Right lobe of liver (tissue), 6 donors: ENCODE measurements around the gene CHRNB1. TPM values are rescaled to one million over a fixed set of nuclear protein-coding genes. Genes with fewer than 3 reads are reported as not detected.

Experiments used
- ATAC-seq, 4 donors: fragments of 200-7000 bp; cut with Tn5 transposase; one replicate each; pipeline ENCODE4 v1.9.1; 2020; ENCODE audit warnings: mild to moderate bottlenecking in 4 of 4, moderate library complexity in 4 of 4
- DNase-seq, 3 donors: peaks; one replicate each; pipeline ENCODE4 v3.0.0-alpha.2; 2020
- H3K27ac ChIP-seq, 3 donors: fragments of 200-600 bp; one replicate each; pipeline ENCODE4 v1.8.0; 2022
- H3K27me3 ChIP-seq, 2 donors: fragments of 200-600 bp; one replicate each; pipeline ENCODE4 v1.8.0; 2022
- H3K36me3 ChIP-seq, 4 donors: fragments of 200-600 bp; sonication (generic) in 1 of 4; one replicate each; pipeline versions ENCODE4 v1.5.1 to v1.8.0; 2017 to 2022; ENCODE audit warnings: control low read depth in 1 of 4
- H3K4me1 ChIP-seq, 4 donors: fragments of 200-600 bp; sonication (generic) in 1 of 4; one replicate each; pipeline versions ENCODE4 v1.5.1 to v1.8.0; 2017 to 2022; ENCODE audit warnings: control low read depth in 1 of 4
- H3K4me3 ChIP-seq, 3 donors: fragments of 200-600 bp; one replicate each; pipeline ENCODE4 v1.8.0; 2022
- H3K9me3 ChIP-seq, 4 donors: fragments of 200-600 bp; sonication (generic) in 1 of 4; one replicate each; pipeline versions ENCODE4 v1.5.1 to v1.8.0; 2017 to 2022; ENCODE audit warnings: control low read depth in 1 of 4
- POLR2A ChIP-seq: fragments of 450-650 bp; IDR thresholded peaks from one replicate; pipeline ENCODE4 v1.6.1; 2017; ENCODE audit warnings: antibody characterized with exemption, mild to moderate bottlenecking
- WGBS: methylation state at CpG from one replicate; pipeline ENCODE4 v1.1.6; 2018; ENCODE audit warnings: low coverage, low lambda C conversion rate; ENCODE audit not compliant: insufficient coverage; ENCODE audit errors: missing lambda C conversion rate; 5-methylcytosine and 5-hydroxymethylcytosine counted together
- intact Hi-C, 2 donors: fragments of 100-400 bp; cut with DNase I; formaldehyde crosslinking; loops; one replicate each; pipeline versions ENCODE4 v1.11.2 to v1.14.1; 2022
- total RNA-seq, 6 experiments: library from RNA; depleted of rRNA in 2 of 6; stranded (reverse); fragments of >200 nt in 2 of 6; fragmentation: NEBNext Ultra II Directional in 3 of 6; extraction: Animal tissue kit (Norgen Biotek cat#: 25700) in 3 of 6; gene quantifications; one replicate each; pipeline versions ENCODE4 v1.1.0 to v1.2.4, GENCODE V29; 2016 to 2023
- TF ChIP-seq, protein P1 (sequence below), 4 donors: fragments of 200-600 bp in 3 of 4; fragments of 450-650 bp in 1 of 4; IDR thresholded peaks; one replicate each; pipeline versions ENCODE4 v1.5.1 to v1.8.0; 2016 to 2022; ENCODE audit warnings: antibody characterized with exemption in 4 of 4, mild to moderate bottlenecking in 2 of 4
- donor health status: DM: no; HTN: yes; CAD: no.
- donor health status: DM: no; HTN: no; CAD: no.
- donor health status: DM: no; HTN: no; CAD: no.
- donor health status: DM: no; HTN: yes; CAD: no.
- donor health status: DM: no; HTN: yes; CAD: no.

CHRNB1 gene
- total RNA-seq, 6 experiments from 2014 or later, result 6.0 to 12.3 (median 8.2) TPM

DNA sequence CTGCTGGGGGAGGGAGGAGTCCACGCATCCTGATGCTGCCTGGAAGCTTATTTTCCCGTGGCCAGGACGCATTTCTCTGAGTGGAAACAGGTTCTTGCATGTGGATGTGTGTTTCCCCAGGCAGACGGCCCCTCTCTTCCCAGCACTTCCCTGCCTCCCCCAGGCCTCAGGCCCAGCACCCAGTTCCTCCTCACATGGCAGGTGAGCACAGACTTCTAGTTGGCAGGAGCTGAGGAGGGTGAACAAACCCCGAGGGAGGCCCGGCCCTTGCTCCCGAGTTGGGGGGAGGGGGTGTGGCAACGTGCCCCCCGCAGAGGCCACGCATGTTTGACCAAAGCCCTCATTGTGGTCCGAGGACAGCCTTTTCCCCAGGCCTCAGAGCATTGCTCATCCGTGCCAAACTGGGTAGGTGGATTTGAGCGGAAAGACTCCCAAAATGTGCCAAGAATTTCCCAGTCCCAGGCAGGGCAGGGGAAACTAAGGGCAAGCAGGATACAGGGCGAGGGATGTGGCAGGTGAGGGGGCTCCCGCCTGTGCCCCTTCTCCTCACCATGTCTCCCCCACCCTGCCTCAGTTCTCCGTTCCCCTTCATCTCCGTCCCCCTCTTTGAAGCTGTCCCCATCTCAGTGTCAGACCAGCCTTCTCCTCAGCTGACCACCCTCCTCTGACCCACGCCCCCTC lies 26.2 kb upstream of the CHRNB1 start:
- Histone ChIP-seq H3K4me1 (no peaks in the 10 kb centered on the region), H3K27me3 (no peaks in the 10 kb centered on the region), H3K9me3 (no peaks in the 10 kb centered on the region), H3K27ac (no peak overlapping the region), H3K4me3 (no peak overlapping the region), H3K36me3 (no peaks in the 10 kb centered on the region)
- intact Hi-C loops, result no loop called here
- no peak for ATAC-seq
- TF ChIP-seq, protein P1, sequence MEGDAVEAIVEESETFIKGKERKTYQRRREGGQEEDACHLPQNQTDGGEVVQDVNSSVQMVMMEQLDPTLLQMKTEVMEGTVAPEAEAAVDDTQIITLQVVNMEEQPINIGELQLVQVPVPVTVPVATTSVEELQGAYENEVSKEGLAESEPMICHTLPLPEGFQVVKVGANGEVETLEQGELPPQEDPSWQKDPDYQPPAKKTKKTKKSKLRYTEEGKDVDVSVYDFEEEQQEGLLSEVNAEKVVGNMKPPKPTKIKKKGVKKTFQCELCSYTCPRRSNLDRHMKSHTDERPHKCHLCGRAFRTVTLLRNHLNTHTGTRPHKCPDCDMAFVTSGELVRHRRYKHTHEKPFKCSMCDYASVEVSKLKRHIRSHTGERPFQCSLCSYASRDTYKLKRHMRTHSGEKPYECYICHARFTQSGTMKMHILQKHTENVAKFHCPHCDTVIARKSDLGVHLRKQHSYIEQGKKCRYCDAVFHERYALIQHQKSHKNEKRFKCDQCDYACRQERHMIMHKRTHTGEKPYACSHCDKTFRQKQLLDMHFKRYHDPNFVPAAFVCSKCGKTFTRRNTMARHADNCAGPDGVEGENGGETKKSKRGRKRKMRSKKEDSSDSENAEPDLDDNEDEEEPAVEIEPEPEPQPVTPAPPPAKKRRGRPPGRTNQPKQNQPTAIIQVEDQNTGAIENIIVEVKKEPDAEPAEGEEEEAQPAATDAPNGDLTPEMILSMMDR (IDR thresholded peaks at IDR 0.05), result no peak
- TF ChIP-seq POLR2A, result no peak
- no peak for DNase-seq
- 56% methylated on average over 10 of the region's 18 CpGs for WGBS

- Histone ChIP-seq H3K9me3 (no peaks in the 10 kb centered on the region), H3K36me3 (no peaks in the 10 kb centered on the region), H3K4me1 (no peaks in the 10 kb centered on the region), H3K27ac (no peak within 1 kb of the TSS), H3K27me3 (no peaks in the 10 kb centered on the region), H3K4me3 (no peak within 1 kb of the TSS)
- 52% methylated on average over 5 of the region's 17 CpGs for WGBS
- ATAC-seq (no peak), DNase-seq (no peak)
- intact Hi-C loops, result no loop called here
- TF ChIP-seq, protein P1 (IDR thresholded peaks at IDR 0.05), result no peak
- no peak for TF ChIP-seq POLR2A
Observed at GRCh38 chr17:7419819-7420610, 24.8 kb upstream of the CHRNB1 start, which contains the start of gene SPEM1. SPEM1 (plus strand) TSS chr17:7420324; CDS start chr17:7420385, 61 bp downstream.

DNA sequence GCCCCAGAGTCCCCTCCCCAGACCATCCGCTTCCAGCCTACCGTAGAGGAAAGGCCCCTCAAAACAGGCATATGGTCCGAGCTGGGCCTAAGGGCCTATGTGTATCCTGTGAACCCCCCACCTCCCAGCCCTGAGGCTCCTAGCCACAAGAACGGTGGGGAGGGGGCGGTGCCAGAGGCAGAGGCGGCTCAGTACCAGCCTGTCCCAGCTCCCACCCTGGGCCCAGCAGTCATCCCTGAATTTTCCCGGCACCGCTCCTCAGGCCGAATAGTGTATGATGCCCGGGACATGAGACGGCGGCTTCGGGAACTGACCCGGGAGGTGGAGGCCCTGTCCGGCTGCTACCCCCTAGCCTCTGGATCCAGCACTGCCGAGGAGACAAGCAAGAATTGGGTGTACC lies 23.7 kb upstream of the CHRNB1 start:
- Histone ChIP-seq H3K4me1 (no peaks in the 10 kb centered on the region), H3K9me3 (no peaks in the 10 kb centered on the region), H3K4me3 (no peak overlapping the region), H3K36me3 (no peaks in the 10 kb centered on the region), H3K27me3 (no peaks in the 10 kb centered on the region), H3K27ac (no peak overlapping the region)
- DNase-seq (no peak), ATAC-seq (no peak)
- TF ChIP-seq, protein P1 (IDR thresholded peaks at IDR 0.05), result no peak
- no peak for TF ChIP-seq POLR2A
- 94% methylated on average over 4 of the region's 16 CpGs for WGBS
- intact Hi-C loops, result no loop called here

DNA sequence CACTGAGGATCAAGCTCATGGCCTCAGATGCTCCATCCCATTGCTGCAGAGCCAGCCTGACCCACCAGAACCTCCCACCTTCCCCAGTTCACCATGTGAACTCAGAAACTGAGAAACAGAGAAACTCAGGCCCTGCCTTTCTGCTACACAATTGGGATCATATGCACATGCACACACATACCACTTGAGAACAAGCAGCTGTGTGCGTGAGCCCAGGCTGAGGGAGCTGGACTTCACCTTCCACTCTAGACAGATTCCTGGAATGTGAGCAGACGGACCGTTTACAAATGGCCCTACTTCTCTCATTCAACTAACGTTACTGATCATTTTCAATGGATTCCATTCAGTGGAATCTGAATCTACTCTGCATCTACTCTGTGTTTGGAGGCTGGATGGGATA lies 21.2 kb upstream of the CHRNB1 start:
- no peaks in the 10 kb centered on the region for H3K36me3 ChIP-seq
- H3K9me3 ChIP-seq, result no peaks in the 10 kb centered on the region
- TF ChIP-seq, protein P1 (IDR thresholded peaks at IDR 0.05), result no peak
- no peak for TF ChIP-seq POLR2A
- no peak overlapping the region for H3K4me3 ChIP-seq
- H3K4me1 ChIP-seq, result no peaks in the 10 kb centered on the region
- no peaks in the 10 kb centered on the region for H3K27me3 ChIP-seq
- DNase-seq (no peak), ATAC-seq (no peak)
- WGBS, result 79% methylated on average over 4 of the region's 4 CpGs
- intact Hi-C loops, result no loop called here
- no peak overlapping the region for H3K27ac ChIP-seq
